ENCODE data around the gene MACROH2A2. TPM values are rescaled to one million over a fixed set of nuclear protein-coding genes. Genes with fewer than 3 reads are reported as not detected.
"Not testable (repeated sequence)": the region's sequence is repeated elsewhere in the genome, so short reads cannot be mapped to it uniquely, and the experiment has no call there.

The MACROH2A2 gene
- total RNA-seq, 1 experiment from 2014 or later, result 42.7 TPM

- DNase-seq (ENCODE audit: low spot score), result not testable (repeated sequence)
These were observed 48.5 kb downstream of the MACROH2A2 start for GRCh38 chr10:70101068-70101562.

DNA sequence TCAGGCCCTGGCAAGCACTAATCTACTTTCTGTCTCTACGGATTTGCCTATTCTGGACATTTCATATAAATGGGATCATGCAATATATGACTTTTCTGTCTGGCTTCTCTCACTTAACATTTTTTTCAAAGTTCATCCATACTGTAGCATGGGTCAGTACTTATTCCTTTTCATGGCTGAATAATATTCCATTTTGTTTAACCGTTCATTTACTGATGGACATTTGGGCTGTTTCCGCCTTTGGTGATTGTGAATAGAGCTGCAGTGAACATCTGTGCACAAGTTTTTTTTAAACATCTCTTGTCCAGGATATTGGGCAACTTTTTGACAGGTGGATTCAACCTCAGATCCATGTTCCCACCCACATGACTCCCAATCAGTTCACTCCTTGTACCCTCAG lies 49.0 kb downstream of the MACROH2A2 start:
- no peak for DNase-seq (ENCODE audit: low spot score)

GRCh38 chr10:70106958-70107791 lies 54.5 kb downstream of the MACROH2A2 start:
- DNase-seq (ENCODE audit: low spot score), result no peak

GRCh38 chr10:70109064-70109729 lies 56.6 kb downstream of the MACROH2A2 start:
- DNase-seq (ENCODE audit: low spot score), result no peak

DNA sequence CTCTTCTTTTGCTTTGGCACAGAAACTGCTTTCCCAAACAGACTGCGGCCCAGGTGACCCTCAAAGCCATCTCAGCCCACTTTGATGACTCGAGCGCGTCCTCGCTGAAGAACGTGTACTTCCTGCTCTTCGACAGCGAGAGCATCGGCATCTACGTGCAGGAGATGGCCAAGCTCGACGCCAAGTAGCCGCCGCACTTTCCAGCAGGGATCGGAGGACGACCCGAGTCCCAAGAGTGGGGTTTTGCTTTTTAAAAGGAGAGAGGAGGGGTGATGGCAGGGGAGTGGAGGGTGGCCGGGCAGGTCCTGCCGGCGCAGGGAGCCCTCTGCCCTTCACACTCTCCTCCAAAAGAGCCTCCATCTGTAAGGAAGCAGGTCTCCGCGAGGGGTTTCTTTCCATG lies 58.9 kb downstream of the MACROH2A2 start:
- DNase-seq (ENCODE audit: low spot score), result no peak

DNA sequence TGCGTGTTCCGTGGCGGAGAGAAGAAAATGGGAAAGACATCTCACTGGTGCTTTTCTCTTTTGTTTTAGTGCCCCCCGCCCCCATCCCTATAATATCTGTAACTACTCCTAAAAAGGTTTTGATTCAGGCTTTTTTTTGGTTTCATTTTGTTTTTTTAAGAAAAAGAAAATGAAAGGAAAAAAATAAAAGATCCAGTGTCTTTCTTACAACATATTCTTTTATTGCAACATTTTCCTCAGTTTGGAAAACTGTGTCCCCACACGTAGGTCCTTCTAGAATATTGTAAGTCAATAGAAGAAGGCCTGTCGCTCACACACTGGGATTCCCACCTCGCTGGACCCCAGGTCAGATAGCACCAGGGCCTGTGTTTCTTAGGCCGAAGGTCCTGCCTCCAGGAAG lies 59.4 kb downstream of the MACROH2A2 start:
- no peak for DNase-seq (ENCODE audit: low spot score)

DNA sequence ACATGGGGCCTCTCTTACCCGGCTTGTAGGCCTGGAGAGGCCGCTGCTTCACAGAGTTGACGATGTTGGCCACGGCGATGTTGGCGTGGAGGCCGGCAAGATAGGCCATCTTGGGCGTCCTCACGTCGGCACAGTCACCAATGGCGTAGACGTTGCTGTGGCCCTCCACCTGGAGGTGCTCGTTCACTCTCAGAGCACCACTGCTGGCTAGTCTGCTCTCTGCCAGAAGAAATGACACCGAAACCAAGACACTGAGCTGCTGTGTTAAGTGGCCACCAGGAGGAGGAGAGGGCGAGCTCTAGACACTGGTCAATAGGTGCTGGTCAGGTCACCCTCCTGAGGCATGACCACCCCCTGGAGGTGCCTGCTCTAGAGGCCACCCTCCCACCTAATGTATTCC lies 62.3 kb downstream of the MACROH2A2 start:
- DNase-seq (ENCODE audit: low spot score), result no peak

DNA sequence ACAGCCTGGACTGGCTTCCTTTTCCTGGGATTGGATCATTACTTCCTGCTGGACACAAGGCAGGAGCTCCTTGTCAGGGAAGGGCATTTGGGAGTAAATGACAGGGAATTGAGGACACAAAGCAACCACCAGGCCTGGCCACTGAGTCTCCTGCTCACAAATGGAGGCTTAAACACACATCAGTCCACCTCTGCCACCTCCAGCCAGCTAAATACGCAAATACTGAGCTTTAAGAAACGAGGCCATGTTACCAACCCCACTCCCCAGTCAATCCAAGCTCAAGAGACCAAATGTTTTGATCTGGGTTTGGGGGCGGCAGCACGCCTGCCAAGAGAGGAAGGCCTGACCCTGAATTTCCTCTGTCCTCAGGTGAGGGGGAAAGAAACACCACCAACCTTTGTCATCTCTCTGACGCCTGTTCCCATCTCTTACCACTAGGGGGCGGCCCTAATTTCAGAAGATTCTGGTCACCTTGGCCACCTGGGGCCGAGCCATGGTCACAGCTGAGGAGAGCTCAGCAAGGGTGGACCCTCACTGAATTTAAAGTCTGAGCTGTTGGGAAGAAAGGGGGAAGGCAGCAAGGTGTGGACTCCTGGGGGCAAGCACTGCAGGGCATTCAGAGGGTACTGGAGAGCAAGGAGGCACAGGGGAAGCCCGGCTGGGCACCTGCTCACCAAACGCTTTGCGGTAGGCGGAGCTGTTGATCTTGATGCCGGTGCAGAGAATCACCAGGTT lies 63.5 kb downstream of the MACROH2A2 start:
- DNase-seq (ENCODE audit: low spot score), result no peak

DNA sequence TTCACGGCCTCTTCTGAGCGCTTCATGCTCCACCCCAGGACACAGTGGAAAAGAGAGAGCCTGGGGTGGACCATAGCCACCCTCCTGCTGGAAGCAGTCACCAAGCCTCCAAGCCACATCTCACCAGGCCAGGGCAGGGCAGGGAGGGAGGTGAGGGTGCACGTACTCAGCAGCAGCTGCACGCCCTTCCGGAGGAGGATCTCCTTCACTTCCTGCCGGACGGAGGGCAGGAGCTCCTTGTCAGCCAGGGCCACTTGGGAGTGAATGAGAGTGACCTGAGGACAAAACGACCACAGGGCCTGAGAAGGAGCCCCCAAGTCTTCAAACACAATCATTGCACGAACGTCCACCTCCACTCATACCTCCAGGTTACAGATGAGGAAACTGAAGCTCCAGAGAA lies 65.0 kb downstream of the MACROH2A2 start:
- no peak for DNase-seq (ENCODE audit: low spot score)

DNA sequence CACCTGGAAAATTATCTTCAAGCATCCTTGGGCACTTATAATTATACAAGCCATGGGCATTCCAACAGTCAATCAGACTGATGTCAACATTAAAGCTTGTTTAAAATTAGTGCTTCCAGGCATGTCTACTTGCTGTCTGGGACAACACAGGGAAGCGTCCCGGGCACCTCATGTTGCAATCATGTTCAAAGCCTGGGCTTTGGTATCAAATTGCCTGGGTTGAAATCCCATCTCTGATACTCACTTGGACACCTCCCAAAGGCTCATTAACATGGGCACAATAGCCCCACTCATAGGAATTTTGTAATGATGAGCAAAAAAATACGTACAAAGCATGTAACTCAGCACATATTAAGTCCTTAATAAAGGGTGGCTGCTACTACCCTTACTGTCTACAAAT lies 65.5 kb downstream of the MACROH2A2 start:
- no peak for DNase-seq (ENCODE audit: low spot score)

GRCh38 chr10:70119197-70119596 lies 66.6 kb downstream of the MACROH2A2 start:
- no peak for DNase-seq (ENCODE audit: low spot score)

DNA sequence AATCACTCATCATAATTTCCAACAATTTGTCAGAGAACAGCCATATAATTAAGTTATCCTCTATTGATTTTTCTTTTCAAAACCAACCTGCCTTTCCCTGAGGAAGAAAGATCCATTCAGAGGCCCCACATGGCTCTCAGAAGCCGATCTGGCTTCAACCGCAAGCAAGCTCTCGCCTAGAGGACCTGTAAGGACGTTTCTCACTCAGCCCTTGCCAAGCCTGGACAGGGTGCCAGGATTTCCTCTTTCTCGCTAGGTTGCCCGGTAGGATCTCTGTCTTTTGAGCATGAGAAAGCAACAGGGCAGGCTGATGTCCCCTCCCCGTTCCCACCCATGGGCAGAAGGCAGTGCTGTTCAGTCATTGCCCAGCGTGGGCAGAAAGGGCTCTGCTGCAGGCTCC lies 67.0 kb downstream of the MACROH2A2 start:
- no peak for DNase-seq (ENCODE audit: low spot score)

DNA sequence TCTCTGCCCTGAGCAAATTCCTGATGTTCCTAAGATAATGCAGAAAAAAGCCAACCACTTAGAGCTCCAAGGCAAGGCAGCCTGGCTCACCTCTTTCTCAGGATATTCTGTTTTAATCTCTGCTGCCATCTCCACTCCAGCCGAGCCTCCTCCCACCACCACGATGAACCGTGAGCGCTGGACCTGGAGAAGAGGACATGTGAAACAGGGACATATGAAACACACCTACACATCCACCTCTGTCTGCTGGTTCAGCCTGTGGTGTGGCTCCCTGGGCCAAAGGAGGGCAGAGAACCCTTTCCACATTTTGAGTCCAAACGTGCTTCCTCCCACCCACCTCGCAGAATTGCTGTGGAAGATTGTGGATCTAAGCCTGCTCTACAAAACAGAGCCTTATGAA lies 67.8 kb downstream of the MACROH2A2 start:
- DNase-seq (ENCODE audit: low spot score), result no peak

GRCh38 chr10:70121281-70121949 lies 68.8 kb downstream of the MACROH2A2 start:
- DNase-seq (ENCODE audit: low spot score), result no peak

DNA sequence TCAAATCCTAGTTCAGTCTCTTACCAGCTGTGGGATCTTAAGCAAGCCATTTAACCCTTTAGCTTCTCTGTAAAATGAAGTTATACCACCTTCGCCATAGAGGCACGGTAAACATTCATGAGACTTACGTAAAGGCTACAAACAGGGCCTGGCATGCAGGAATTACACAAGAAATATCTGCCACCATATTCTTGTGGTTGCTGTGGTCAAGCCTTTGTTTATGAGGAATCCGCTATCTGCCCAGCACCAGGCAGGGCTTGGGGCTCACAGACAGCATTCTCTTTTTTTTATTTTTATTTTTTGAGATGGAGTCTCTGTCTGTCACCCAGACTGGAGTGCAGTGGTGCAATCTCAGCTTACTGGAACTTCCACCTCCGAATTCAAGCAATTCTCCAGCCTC lies 70.1 kb downstream of the MACROH2A2 start:
- peak; percentile 73 for DNase-seq (ENCODE audit: low spot score)

DNA sequence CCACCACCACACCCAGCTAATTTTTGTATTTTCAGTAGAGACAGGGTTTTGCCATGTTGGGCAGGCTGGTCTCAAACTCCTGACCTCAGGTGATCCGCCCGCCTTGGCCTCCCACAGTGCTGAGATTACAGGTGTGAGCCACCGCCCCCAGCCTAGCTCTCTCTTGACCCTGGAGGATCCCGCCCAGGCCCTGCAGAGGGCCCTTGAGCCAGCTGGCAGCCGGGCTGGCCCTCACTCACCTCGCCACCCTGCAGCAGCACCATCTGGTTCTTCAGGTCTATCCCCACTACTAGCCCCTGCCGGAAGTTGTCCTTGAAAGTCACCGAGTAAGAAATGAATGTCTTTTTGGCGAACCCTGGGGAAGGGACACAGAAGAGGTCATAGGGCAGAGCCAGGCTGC lies 70.5 kb downstream of the MACROH2A2 start:
- DNase-seq (ENCODE audit: low spot score), result not testable (repeated sequence)

GRCh38 chr10:70123817-70124216 lies 71.2 kb downstream of the MACROH2A2 start:
- DNase-seq (ENCODE audit: low spot score), result no peak

DNA sequence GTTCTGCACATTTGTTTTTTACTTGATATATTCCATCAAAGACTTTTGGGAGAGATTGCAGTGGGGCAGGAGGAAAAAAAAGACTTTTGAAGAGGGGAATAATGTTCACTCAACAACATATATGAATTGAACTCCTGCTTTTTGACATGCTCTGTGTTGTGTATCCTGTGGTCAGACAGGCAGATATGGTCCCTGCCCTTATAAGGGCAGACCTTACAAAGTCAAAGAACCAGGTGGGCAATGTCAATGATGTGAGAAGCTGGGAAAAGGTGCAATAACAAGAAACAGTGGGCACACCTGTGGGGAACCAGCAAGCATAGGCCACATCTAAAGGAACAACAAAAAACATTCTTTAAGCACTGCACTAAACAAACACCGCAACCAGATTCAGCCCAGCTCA lies 71.8 kb downstream of the MACROH2A2 start:
- DNase-seq (ENCODE audit: low spot score), result no peak

GRCh38 chr10:70124918-70125317 lies 72.3 kb downstream of the MACROH2A2 start:
- DNase-seq (ENCODE audit: low spot score), result no peak

- no peak for DNase-seq (ENCODE audit: low spot score)
These were observed 73.4 kb downstream of the MACROH2A2 start for GRCh38 chr10:70125918-70126552.

- no peak for DNase-seq (ENCODE audit: low spot score)
These were observed 74.2 kb downstream of the MACROH2A2 start for GRCh38 chr10:70126700-70127395.

Data from H4 (cell line).